B cell (primary cell): ENCODE measurements around the gene RAB8A. TPM values are rescaled to one million over a fixed set of nuclear protein-coding genes. Genes with fewer than 3 reads are reported as not detected.

Source experiments
- ATAC-seq: fragments of 200-7000 bp; cut with Tn5 transposase; one replicate; pipeline ENCODE4 v1.10.0; 2021; ENCODE audit warnings: low read depth, mild to moderate bottlenecking, moderate number of reproducible peaks, moderate library complexity
- CTCF ChIA-PET: fragments of 350-600 bp; sonication (Branson Sonifier 250); formaldehyde crosslinking; loops from one replicate; lab custom pipeline; 2021; ENCODE audit warnings: antibody characterized with exemption, inconsistent platforms; lab: Charles Lee
- POLR2A ChIA-PET: fragments of 350-600 bp; sonication (Branson Sonifier 250); formaldehyde crosslinking; loops from one replicate; lab custom pipeline; 2021; ENCODE audit warnings: antibody characterized with exemption; lab: Charles Lee
- DNase-seq: peaks from one replicate; pipeline ENCODE4 v3.0.0; 2013
- H2AFZ ChIP-seq: 2 replicates; pipeline ENCODE4 v1.6.1; 2012; ENCODE audit warnings: mild to moderate bottlenecking, low read depth, low read length; ENCODE audit not compliant: insufficient read depth, poor library complexity, severe bottlenecking
- H3K27ac ChIP-seq, 2 donors: 1 replicate in 1 of 2; 2 replicates in 1 of 2; pipeline ENCODE4 v1.5.1; 2012 to 2013; ENCODE audit warnings: low read length in 2 of 2, mild to moderate bottlenecking in 2 of 2, moderate library complexity in 1 of 2
- H3K27me3 ChIP-seq, 4 experiments: fragments of 200-600 bp in 1 of 4; sonication (generic) in 1 of 4; replicated peaks in 1 of 4; 1 replicate in 2 of 4; 2 replicates in 2 of 4; pipeline versions ENCODE4 v1.6.1 to v1.7.0; 2013 to 2016; ENCODE audit warnings: low read length in 3 of 4, mild to moderate bottlenecking in 2 of 4, mixed read lengths in 1 of 4, moderate library complexity in 1 of 4; ENCODE audit not compliant: insufficient read depth in 4 of 4, control insufficient read depth in 3 of 4; ENCODE audit errors: control extremely low read depth in 1 of 4
- H3K36me3 ChIP-seq, 2 experiments: replicated peaks in 1 of 2; 1 replicate in 1 of 2; 2 replicates in 1 of 2; pipeline versions ENCODE4 v1.6.1 to v1.7.1; 2013; ENCODE audit warnings: low read length in 1 of 2; ENCODE audit not compliant: insufficient read depth in 2 of 2, control insufficient read depth in 1 of 2; ENCODE audit errors: control extremely low read depth in 1 of 2, extremely low read depth in 1 of 2
- H3K4me1 ChIP-seq, 2 donors: fragments of 200-600 bp in 1 of 2; sonication (generic) in 1 of 2; 1 replicate in 1 of 2; 2 replicates in 1 of 2; pipeline versions ENCODE4 v1.5.1 to v1.6.1; 2013 to 2017; ENCODE audit warnings: low read length in 2 of 2; ENCODE audit not compliant: control insufficient read depth in 2 of 2, insufficient read depth in 2 of 2
- H3K4me2 ChIP-seq: replicated peaks from 2 replicates; pipeline ENCODE3; 2012; ENCODE audit warnings: mild to moderate bottlenecking, low read depth, low read length; ENCODE audit not compliant: poor library complexity, severe bottlenecking
- H3K4me3 ChIP-seq, 5 experiments: fragments of 200-600 bp in 1 of 5; sonication (generic) in 1 of 5; 1 replicate in 3 of 5; 2 replicates in 2 of 5; pipeline versions ENCODE4 v1.5.1 to v1.7.0; 2011 to 2016; ENCODE audit warnings: low read length in 4 of 5, mild to moderate bottlenecking in 4 of 5, low read depth in 2 of 5, control low read depth in 1 of 5, moderate library complexity in 1 of 5; ENCODE audit not compliant: insufficient read depth in 1 of 5; ENCODE audit errors: control extremely low read depth in 1 of 5, extremely low read depth in 1 of 5
- H3K79me2 ChIP-seq: fragments of 200-600 bp; sonication (generic); one replicate; pipeline ENCODE4 v1.6.0; 2016; ENCODE audit warnings: low read length; ENCODE audit not compliant: control insufficient read depth, insufficient read depth
- H3K9ac ChIP-seq: fragments of 200-600 bp; sonication (generic); 2 replicates; pipeline ENCODE4 v1.6.1; 2017; ENCODE audit warnings: mild to moderate bottlenecking, low read length, moderate library complexity
- H3K9me3 ChIP-seq, 3 donors: one replicate each; pipeline versions ENCODE4 v1.6.1 to v1.7.1; 2013; ENCODE audit warnings: low read length in 2 of 3; ENCODE audit not compliant: control insufficient read depth in 2 of 3, insufficient read depth in 1 of 3; ENCODE audit errors: control extremely low read depth in 1 of 3
- H4K20me1 ChIP-seq: 2 replicates; pipeline ENCODE4 v1.6.0; 2012; ENCODE audit warnings: mild to moderate bottlenecking, low read length; ENCODE audit not compliant: insufficient read depth, control insufficient read depth, poor library complexity, severe bottlenecking
- H3K27ac Mint-ChIP-seq: one replicate; pipeline ENCODE4 v1.8.0; 2021; ENCODE audit warnings: mixed read lengths
- H3K27me3 Mint-ChIP-seq: one replicate; pipeline ENCODE4 v1.8.0; 2021; ENCODE audit warnings: mixed read lengths
- H3K4me1 Mint-ChIP-seq: one replicate; pipeline ENCODE4 v1.8.0; 2021; ENCODE audit warnings: mixed read lengths
- H3K4me3 Mint-ChIP-seq: one replicate; pipeline ENCODE4 v1.8.0; 2021; ENCODE audit warnings: mixed read lengths
- H3K9me3 Mint-ChIP-seq: one replicate; pipeline ENCODE4 v1.8.0; 2022; ENCODE audit warnings: mixed read lengths; ENCODE audit not compliant: insufficient read depth
- CTCF ChIP-seq: fragments of 200-600 bp; IDR thresholded peaks from one replicate; pipeline ENCODE4 v1.8.0; 2022; ENCODE audit warnings: antibody characterized with exemption, mild to moderate bottlenecking
- EZH2 ChIP-seq: IDR thresholded peaks from 2 replicates; pipeline ENCODE4 v1.6.1; 2012; ENCODE audit warnings: borderline replicate concordance, low read depth, mild to moderate bottlenecking, moderate library complexity, low read length; ENCODE audit not compliant: insufficient read depth, poor library complexity, severe bottlenecking
- WGBS: methylation state at CpG from one replicate; pipeline ENCODE4 v1.1.5; 2013; ENCODE audit warnings: missing lambda C conversion rate; ENCODE audit not compliant: insufficient coverage; 5-methylcytosine and 5-hydroxymethylcytosine counted together
- intact Hi-C: fragments of 100-400 bp; cut with micrococcal nuclease; formaldehyde crosslinking; loops from one replicate; pipeline ENCODE4 v1.10.0; 2022
- polyA plus RNA-seq: library from polyadenylated mRNA; depleted of rRNA; stranded (reverse); fragments of >200 nt; gene quantifications from 2 replicates; pipeline ENCODE4 v1.2.3, GENCODE V29; 2012
- total RNA-seq, 2 donors: library from RNA; stranded (reverse); fragments of 120-200 nt in 1 of 2; gene quantifications; 1 replicate in 1 of 2; 2 replicates in 1 of 2; pipeline versions ENCODE4 v1.2.3 to v1.2.4, GENCODE V29; 2013 to 2022

RAB8A gene
- total and polyA plus RNA-seq, 2 donors (not counting 1 experiment from before 2014, with no cell fraction given): 65.5 to 117 TPM

GRCh38 chr19:16111909-16112752 lies 442 bp downstream of the RAB8A start:
- 6% methylated on average over 29 of the region's 37 CpGs for WGBS
- peak overlapping the region; percentile 91 for H2AFZ ChIP-seq
- H3K79me2 ChIP-seq: peaks cover 64% of the 10 kb centered on the region
- H4K20me1 ChIP-seq: peaks cover 33% of the 10 kb centered on the region
- Mint-ChIP-seq H3K27ac (peak overlapping the region; percentile 95), H3K27me3 (no peaks in the 10 kb centered on the region), H3K4me3 (peak overlapping the region; percentile 96), H3K9me3 (no peaks in the 10 kb centered on the region), H3K4me1 (peaks cover 48% of the 10 kb centered on the region)
- intact Hi-C loops: loop anchor here (1.0 to 10.0 kb wide), 10 partner anchors 31 to 473 kb away; partner anchors contain the start of genes AP1M1, FAM32A and HSH2D
- ATAC-seq (no peak), DNase-seq (no peak)
- H3K9me3 ChIP-seq: no peaks in the 10 kb centered on the region
- peak overlapping the region; percentile 74 to 97 for H3K27ac ChIP-seq
- H3K4me1 ChIP-seq: peaks cover 35 to 57% of the 10 kb centered on the region in 2 donors
- H3K36me3 ChIP-seq: peaks cover 4 to 17% of the 10 kb centered on the region in 2 experiments
- ChIA-PET POLR2A (interaction anchor here (1.0 to 3.4 kb wide), 7 partner anchors 27 to 73 kb away, joined by 3 to 33 read pairs (median 7); partner anchors contain the start of genes FAM32A, HSH2D and TPM4), CTCF (interaction anchor here (1.0 to 3.5 kb wide), 9 partner anchors 10 to 73 kb away, joined by 3 to 18 read pairs (median 10); partner anchors contain the start of gene FAM32A)
- peak overlapping the region; percentile 99 for H3K9ac ChIP-seq
- peak overlapping the region; percentile 98 for H3K4me2 ChIP-seq
- H3K4me3 ChIP-seq: peak overlapping the region; percentile 50 to 99 (median 96)
- TF ChIP-seq EZH2: no peak
- H3K27me3 ChIP-seq: no peaks in the 10 kb centered on the region

- DNase-seq (no peak), ATAC-seq (no peak)
- peak overlapping the region in 4 of 5 experiments; percentile 50 to 99 (median 97) for H3K4me3 ChIP-seq
- no peaks in the 10 kb centered on the region for H3K27me3 Mint-ChIP-seq
- peaks cover 42 to 63% of the 10 kb centered on the region in 2 donors for H3K4me1 ChIP-seq
- H3K27ac Mint-ChIP-seq: peak overlapping the region; percentile 95
- CTCF ChIA-PET: interaction anchor here (0.9 to 1.5 kb wide), 5 partner anchors 28 to 72 kb away, joined by 3 to 6 read pairs (median 4); partner anchors contain the start of gene FAM32A
- no peaks in the 10 kb centered on the region for H3K27me3 ChIP-seq
- TF ChIP-seq EZH2 (no peak), CTCF (no peak)
- H2AFZ ChIP-seq: no peak overlapping the region
- H3K4me2 ChIP-seq: peak overlapping the region; percentile 98
- H4K20me1 ChIP-seq: peaks cover 33% of the 10 kb centered on the region
- H3K9me3 Mint-ChIP-seq: no peaks in the 10 kb centered on the region
- peak overlapping the region; percentile 96 for H3K4me3 Mint-ChIP-seq
- peaks cover 54% of the 10 kb centered on the region for H3K4me1 Mint-ChIP-seq
- peak overlapping the region; percentile 99 for H3K9ac ChIP-seq
- intact Hi-C loops: loop anchor here (10.0 kb wide), 1 partner anchor 472 kb away; no protein-coding TSS in a partner anchor
- peak overlapping the region; percentile 74 to 97 for H3K27ac ChIP-seq
- H3K36me3 ChIP-seq: peaks cover 4 to 17% of the 10 kb centered on the region in 2 experiments
- 60% methylated on average over 1 of the region's 2 CpGs for WGBS
- H3K9me3 ChIP-seq: no peaks in the 10 kb centered on the region
- POLR2A ChIA-PET: interaction anchor here (1.0 to 3.4 kb wide), 3 partner anchors 27 to 36 kb away, joined by 4 to 33 read pairs (median 9); partner anchors contain the start of genes HSH2D and TPM4
- H3K79me2 ChIP-seq: peaks cover 70% of the 10 kb centered on the region
Measured at GRCh38 chr19:16112778-16113177, 1.1 kb downstream of the RAB8A start.
